ENCODE results near the gene EVPL. TPM values are rescaled to one million over a fixed set of nuclear protein-coding genes. Genes with fewer than 3 reads are reported as not detected.

Gene EVPL
- total and polyA plus RNA-seq, 2 donors (not counting 3 experiments of a cell fraction or from before 2014, with no cell fraction given), result not detected

DNA sequence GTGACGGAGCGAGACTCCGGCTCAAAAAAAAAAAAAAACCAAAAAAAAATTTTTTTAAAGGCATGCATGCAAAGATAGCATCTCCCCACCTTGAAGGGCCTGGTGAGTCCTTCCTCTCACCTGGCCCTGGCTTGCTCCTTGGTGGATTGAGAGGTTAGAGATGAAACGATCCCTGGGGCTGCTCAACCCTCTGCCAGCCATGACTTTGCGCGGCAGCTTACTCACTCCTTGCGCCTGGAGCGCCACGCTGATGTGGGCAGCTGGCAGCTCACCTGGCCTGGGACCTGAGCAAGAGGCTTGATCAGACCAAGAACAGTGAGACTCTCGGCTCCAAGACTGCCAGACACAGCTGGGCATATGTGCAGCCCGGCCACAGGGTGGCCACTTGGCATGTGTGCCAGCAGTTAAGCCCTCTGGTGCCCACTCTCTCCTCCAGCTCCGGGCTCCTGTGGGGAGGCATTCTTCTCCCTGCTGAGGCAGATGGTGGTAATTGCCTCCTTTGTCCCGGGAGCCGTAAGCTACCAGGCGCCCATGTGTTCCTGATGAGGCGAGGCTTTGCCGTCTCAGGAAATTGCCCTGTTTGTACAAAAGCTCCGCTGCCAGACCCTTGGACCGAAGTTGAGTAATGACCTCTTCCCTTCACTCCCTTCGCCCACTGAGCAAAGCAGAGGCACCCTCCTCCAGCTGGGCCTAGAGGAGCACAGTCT is 5.1 kb upstream of the EVPL start:
- Histone ChIP-seq H3K27me3 (ENCODE audit: control insufficient read depth in 2 of 2, insufficient read depth in 2 of 2, low read length in 2 of 2) (no peaks in the 10 kb centered on the region), H2AFZ (ENCODE audit: low read depth, low read length) (no peak overlapping the region), H3K9me3 (replicated peaks; ENCODE audit: control insufficient read depth, insufficient read depth, low read length) (no peaks in the 10 kb centered on the region), H3K79me2 (ENCODE audit: control insufficient read depth, insufficient read depth, low read length) (no peaks in the 10 kb centered on the region), H3K9me1 (replicated peaks; ENCODE audit: control insufficient read depth, extremely low read depth, insufficient read depth, low read length) (no peaks in the 10 kb centered on the region), H3K36me3 (ENCODE audit: control insufficient read depth in 2 of 2, extremely low read depth in 1 of 2, insufficient read depth in 2 of 2, low read length in 2 of 2) (peaks cover 0 to 2% of the 10 kb centered on the region in 2 experiments), H3K4me1 (ENCODE audit: control insufficient read depth, extremely low read depth, insufficient read depth, low read length) (peaks cover 11% of the 10 kb centered on the region), H3K27ac (ENCODE audit: insufficient read depth, low read depth, low read length) (no peak overlapping the region), H4K20me1 (replicated peaks; ENCODE audit: control insufficient read depth, extremely low read depth, insufficient read depth, low read length) (no peaks in the 10 kb centered on the region), H3K9ac (replicated peaks; ENCODE audit: extremely low read depth, insufficient read depth, low read length) (no peak overlapping the region), H3K4me2 (ENCODE audit: insufficient read depth, low read length) (no peak overlapping the region), H3K4me3 (replicated peaks in 1 of 3; ENCODE audit: insufficient read depth in 1 of 3, low read depth in 1 of 3, low read length in 3 of 3) (no peak overlapping the region)
- ChIA-PET CTCF (interaction anchor here (0.7 to 3.8 kb wide), 11 partner anchors 9 to 248 kb away, joined by 3 to 28 read pairs (median 4); no protein-coding TSS in a partner anchor), POLR2A (interaction anchor here (0.7 kb wide), 1 partner anchor 62 kb away, joined by 7 read pairs; no protein-coding TSS in a partner anchor)
- intact Hi-C loops (cut with micrococcal nuclease), result loop anchor here (5.0 kb wide), 1 partner anchor 245 kb away; no protein-coding TSS in a partner anchor
- FAIRE-seq (peak; percentile 59), DNase-seq (ENCODE audit: low read depth, low spot score) (peak; percentile 27)
- dilution Hi-C loops (cut with MboI; ENCODE audit: extremely low pct_ligation_motif_present, low sequenced_read_pairs), result no loop called here
- TF ChIP-seq MYC (IDR thresholded peaks at IDR 0.05; ENCODE audit: low read depth, low read length), result no peak
- TF ChIP-seq GATA2 (IDR thresholded peaks at IDR 0.05; ENCODE audit: insufficient read depth, insufficient read length, low read depth, low read length), result no peak
- no peak for TF ChIP-seq JUN (IDR thresholded peaks at IDR 0.05; ENCODE audit: borderline replicate concordance, insufficient read depth, insufficient read length, low read depth)
- TF ChIP-seq, protein P1, sequence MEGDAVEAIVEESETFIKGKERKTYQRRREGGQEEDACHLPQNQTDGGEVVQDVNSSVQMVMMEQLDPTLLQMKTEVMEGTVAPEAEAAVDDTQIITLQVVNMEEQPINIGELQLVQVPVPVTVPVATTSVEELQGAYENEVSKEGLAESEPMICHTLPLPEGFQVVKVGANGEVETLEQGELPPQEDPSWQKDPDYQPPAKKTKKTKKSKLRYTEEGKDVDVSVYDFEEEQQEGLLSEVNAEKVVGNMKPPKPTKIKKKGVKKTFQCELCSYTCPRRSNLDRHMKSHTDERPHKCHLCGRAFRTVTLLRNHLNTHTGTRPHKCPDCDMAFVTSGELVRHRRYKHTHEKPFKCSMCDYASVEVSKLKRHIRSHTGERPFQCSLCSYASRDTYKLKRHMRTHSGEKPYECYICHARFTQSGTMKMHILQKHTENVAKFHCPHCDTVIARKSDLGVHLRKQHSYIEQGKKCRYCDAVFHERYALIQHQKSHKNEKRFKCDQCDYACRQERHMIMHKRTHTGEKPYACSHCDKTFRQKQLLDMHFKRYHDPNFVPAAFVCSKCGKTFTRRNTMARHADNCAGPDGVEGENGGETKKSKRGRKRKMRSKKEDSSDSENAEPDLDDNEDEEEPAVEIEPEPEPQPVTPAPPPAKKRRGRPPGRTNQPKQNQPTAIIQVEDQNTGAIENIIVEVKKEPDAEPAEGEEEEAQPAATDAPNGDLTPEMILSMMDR (IDR thresholded peaks at IDR 0.05; ENCODE audit: extremely low read depth in 1 of 2, insufficient read depth in 1 of 2, low read depth in 1 of 2, low read length in 2 of 2), result peak; percentile 35 to 69
- TF ChIP-seq POLR2AphosphoS5 (IDR thresholded peaks at IDR 0.05; ENCODE audit: insufficient read depth, low read depth, low read length), result no peak
- TF ChIP-seq, protein P2, sequence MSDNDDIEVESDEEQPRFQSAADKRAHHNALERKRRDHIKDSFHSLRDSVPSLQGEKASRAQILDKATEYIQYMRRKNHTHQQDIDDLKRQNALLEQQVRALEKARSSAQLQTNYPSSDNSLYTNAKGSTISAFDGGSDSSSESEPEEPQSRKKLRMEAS (IDR thresholded peaks at IDR 0.05; ENCODE audit: insufficient read depth, insufficient read length), result no peak
- no TSS peak for BruUV-seq (replicated peaks)
